A673 (cell line): ENCODE data around the gene ENTPD8.

Source experiments
- EZH2 ChIP-seq: fragments of 200-600 bp; sonication (generic); IDR thresholded peaks from 2 replicates; pipeline ENCODE4 v1.6.1; 2017; ENCODE audit warnings: borderline replicate concordance, low read depth, mild to moderate bottlenecking, mixed read lengths, antibody characterized with exemption, low read length; ENCODE audit not compliant: poor library complexity, severe bottlenecking
- TF ChIP-seq, protein P1 (sequence below): fragments of 300-800, 200-600 bp; sonication (generic); conservative IDR thresholded peaks from 2 replicates; pipeline ENCODE4 v1.5.1; 2017; ENCODE audit warnings: low read depth, mild to moderate bottlenecking, antibody characterized with exemption, low read length, moderate library complexity, mixed read lengths

- TF ChIP-seq, protein P1, sequence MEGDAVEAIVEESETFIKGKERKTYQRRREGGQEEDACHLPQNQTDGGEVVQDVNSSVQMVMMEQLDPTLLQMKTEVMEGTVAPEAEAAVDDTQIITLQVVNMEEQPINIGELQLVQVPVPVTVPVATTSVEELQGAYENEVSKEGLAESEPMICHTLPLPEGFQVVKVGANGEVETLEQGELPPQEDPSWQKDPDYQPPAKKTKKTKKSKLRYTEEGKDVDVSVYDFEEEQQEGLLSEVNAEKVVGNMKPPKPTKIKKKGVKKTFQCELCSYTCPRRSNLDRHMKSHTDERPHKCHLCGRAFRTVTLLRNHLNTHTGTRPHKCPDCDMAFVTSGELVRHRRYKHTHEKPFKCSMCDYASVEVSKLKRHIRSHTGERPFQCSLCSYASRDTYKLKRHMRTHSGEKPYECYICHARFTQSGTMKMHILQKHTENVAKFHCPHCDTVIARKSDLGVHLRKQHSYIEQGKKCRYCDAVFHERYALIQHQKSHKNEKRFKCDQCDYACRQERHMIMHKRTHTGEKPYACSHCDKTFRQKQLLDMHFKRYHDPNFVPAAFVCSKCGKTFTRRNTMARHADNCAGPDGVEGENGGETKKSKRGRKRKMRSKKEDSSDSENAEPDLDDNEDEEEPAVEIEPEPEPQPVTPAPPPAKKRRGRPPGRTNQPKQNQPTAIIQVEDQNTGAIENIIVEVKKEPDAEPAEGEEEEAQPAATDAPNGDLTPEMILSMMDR = no peak
- no peak for TF ChIP-seq EZH2
Observed at GRCh38 chr9:137474271-137474670, 33.1 kb upstream of the ENTPD8 start.
